Smooth muscle cell (in vitro differentiated cells): ENCODE results near the gene OR6N1. TPM values are rescaled to one million over a fixed set of nuclear protein-coding genes. Genes with fewer than 3 reads are reported as not detected.

Experiments used
- DNase-seq: peaks from one replicate; lab custom pipeline; 2025; ENCODE audit not compliant: unreplicated experiment; lab: John Stamatoyannopoulos, UW
- H2AFZ ChIP-seq: fragments of 200-600 bp; sonication (generic); 2 replicates; pipeline ENCODE4 v1.6.0; 2016; ENCODE audit warnings: antibody characterized with exemption, low read depth, mild to moderate bottlenecking
- H3F3A ChIP-seq: fragments of 200-600 bp; sonication (generic); 2 replicates; pipeline ENCODE4 v1.6.0; 2017; ENCODE audit warnings: antibody characterized with exemption, low read depth
- H3K27ac ChIP-seq: fragments of 200-600 bp; sonication (generic); 2 replicates; pipeline ENCODE4 v1.5.1; 2016; ENCODE audit warnings: low read depth, mild to moderate bottlenecking
- H3K27me3 ChIP-seq: fragments of 200-600 bp; sonication (generic); 2 replicates; pipeline ENCODE4 v1.6.1; 2016; ENCODE audit warnings: low read depth, mild to moderate bottlenecking
- H3K36me3 ChIP-seq: fragments of 200-600 bp; sonication (generic); 2 replicates; pipeline ENCODE4 v1.5.1; 2016; ENCODE audit warnings: low read depth
- H3K4me1 ChIP-seq: fragments of 200-600 bp; sonication (generic); 2 replicates; pipeline ENCODE4 v1.5.1; 2016; ENCODE audit warnings: low read depth
- H3K4me2 ChIP-seq: fragments of 200-600 bp; sonication (generic); 2 replicates; pipeline ENCODE4 v1.6.0; 2016; ENCODE audit warnings: mild to moderate bottlenecking
- H3K4me3 ChIP-seq: fragments of 200-600 bp; sonication (generic); 2 replicates; pipeline ENCODE4 v1.5.1; 2016; ENCODE audit warnings: mild to moderate bottlenecking
- H3K79me2 ChIP-seq: fragments of 200-600 bp; sonication (generic); 2 replicates; pipeline ENCODE4 v1.6.0; 2016; ENCODE audit warnings: low read depth, mild to moderate bottlenecking
- H3K9ac ChIP-seq: fragments of 200-600 bp; sonication (generic); 2 replicates; pipeline ENCODE4 v1.6.0; 2016; ENCODE audit warnings: low read depth
- H3K9me3 ChIP-seq: fragments of 200-600 bp; sonication (generic); replicated peaks from 2 replicates; pipeline ENCODE4 v1.5.1; 2016; ENCODE audit warnings: low read depth
- H4K20me1 ChIP-seq: fragments of 200-600 bp; sonication (generic); 2 replicates; pipeline ENCODE4 v1.6.0; 2016; ENCODE audit warnings: low read depth
- WGBS: methylation state at CpG from one replicate; pipeline ENCODE4 v1.1.7; 2016; ENCODE audit warnings: low lambda C conversion rate; 5-methylcytosine and 5-hydroxymethylcytosine counted together
- polyA plus RNA-seq: library from polyadenylated mRNA; unstranded; fragments of >200 nt; fragmentation: Nextera tagmentation; extraction: Ambion mirVana; gene quantifications from 2 replicates; pipeline ENCODE4 v1.2.1, GENCODE V29; 2016
- total RNA-seq: library from RNA; depleted of rRNA; stranded (reverse); fragments of >200 nt; gene quantifications from 2 replicates; pipeline ENCODE4 v1.2.3, GENCODE V29; 2014
- TF ChIP-seq, protein P1 (sequence below): fragments of 200-600 bp; sonication (generic); IDR thresholded peaks from 2 replicates; pipeline ENCODE4 v1.5.1; 2017; ENCODE audit warnings: borderline replicate concordance, mild to moderate bottlenecking, antibody characterized with exemption; ENCODE audit not compliant: insufficient read depth, poor library complexity, severe bottlenecking

Gene OR6N1
- total and polyA plus RNA-seq, 2 experiments from 2014 or later, result not detected

DNA sequence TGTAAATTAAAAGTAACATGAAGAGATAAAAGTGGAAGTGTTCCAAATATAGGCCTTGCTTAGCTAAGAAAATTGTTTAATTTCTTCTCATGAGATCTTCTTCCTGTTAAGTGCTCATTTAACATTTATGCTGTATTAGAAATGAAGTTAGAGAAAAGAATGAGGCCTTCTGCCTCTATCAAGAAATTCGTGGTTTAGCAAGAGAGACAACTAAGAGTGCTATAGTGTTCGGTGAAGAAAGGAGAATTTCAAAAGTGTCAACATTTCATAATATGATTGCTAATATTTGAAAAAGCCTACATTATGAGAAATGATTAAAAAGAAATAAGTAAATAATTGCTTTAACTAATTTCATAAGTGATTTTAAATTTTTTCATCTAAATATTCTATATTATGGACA lies 40.3 kb upstream of the OR6N1 start:
- Histone ChIP-seq H3K4me3 (no peak overlapping the region), H2AFZ (no peak overlapping the region), H3F3A (no peaks in the 10 kb centered on the region), H4K20me1 (no peaks in the 10 kb centered on the region), H3K27ac (no peak overlapping the region), H3K36me3 (no peaks in the 10 kb centered on the region), H3K27me3 (no peaks in the 10 kb centered on the region), H3K4me1 (no peaks in the 10 kb centered on the region), H3K9me3 (no peaks in the 10 kb centered on the region), H3K4me2 (no peak overlapping the region), H3K9ac (no peak overlapping the region), H3K79me2 (no peaks in the 10 kb centered on the region)
- WGBS, result 89% methylated on average over 2 of the region's 2 CpGs
- TF ChIP-seq, protein P1, sequence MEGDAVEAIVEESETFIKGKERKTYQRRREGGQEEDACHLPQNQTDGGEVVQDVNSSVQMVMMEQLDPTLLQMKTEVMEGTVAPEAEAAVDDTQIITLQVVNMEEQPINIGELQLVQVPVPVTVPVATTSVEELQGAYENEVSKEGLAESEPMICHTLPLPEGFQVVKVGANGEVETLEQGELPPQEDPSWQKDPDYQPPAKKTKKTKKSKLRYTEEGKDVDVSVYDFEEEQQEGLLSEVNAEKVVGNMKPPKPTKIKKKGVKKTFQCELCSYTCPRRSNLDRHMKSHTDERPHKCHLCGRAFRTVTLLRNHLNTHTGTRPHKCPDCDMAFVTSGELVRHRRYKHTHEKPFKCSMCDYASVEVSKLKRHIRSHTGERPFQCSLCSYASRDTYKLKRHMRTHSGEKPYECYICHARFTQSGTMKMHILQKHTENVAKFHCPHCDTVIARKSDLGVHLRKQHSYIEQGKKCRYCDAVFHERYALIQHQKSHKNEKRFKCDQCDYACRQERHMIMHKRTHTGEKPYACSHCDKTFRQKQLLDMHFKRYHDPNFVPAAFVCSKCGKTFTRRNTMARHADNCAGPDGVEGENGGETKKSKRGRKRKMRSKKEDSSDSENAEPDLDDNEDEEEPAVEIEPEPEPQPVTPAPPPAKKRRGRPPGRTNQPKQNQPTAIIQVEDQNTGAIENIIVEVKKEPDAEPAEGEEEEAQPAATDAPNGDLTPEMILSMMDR, result no peak
- DNase-seq, result no peak

DNA sequence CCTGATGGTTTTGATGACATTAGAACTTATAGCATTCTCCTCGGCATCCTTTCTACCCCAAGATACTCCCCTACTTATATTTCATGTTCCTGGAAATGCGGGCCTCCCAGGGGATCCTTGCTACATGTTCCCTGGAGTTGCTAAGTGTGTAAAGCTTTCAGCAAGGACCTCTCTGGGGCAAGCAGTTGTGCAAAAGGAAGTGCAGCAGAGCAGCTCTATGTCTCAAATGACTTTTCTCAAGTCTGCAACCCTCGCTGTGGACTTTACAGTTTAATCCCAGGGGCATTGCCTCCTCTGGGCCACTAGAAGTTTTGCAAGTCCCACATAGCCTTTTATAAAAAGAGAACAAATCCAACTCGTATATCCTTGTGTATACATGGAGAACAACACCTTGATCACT lies 38.3 kb upstream of the OR6N1 start:
- Histone ChIP-seq H3K4me2 (no peak overlapping the region), H3F3A (no peaks in the 10 kb centered on the region), H4K20me1 (no peaks in the 10 kb centered on the region), H3K27ac (no peak overlapping the region), H3K4me3 (no peak overlapping the region), H3K27me3 (no peaks in the 10 kb centered on the region), H2AFZ (no peak overlapping the region), H3K9ac (no peak overlapping the region), H3K9me3 (no peaks in the 10 kb centered on the region), H3K4me1 (no peaks in the 10 kb centered on the region), H3K79me2 (no peaks in the 10 kb centered on the region), H3K36me3 (no peaks in the 10 kb centered on the region)
- TF ChIP-seq, protein P1, result no peak
- DNase-seq, result no peak
- 74% methylated on average over 4 of the region's 4 CpGs for WGBS

DNA sequence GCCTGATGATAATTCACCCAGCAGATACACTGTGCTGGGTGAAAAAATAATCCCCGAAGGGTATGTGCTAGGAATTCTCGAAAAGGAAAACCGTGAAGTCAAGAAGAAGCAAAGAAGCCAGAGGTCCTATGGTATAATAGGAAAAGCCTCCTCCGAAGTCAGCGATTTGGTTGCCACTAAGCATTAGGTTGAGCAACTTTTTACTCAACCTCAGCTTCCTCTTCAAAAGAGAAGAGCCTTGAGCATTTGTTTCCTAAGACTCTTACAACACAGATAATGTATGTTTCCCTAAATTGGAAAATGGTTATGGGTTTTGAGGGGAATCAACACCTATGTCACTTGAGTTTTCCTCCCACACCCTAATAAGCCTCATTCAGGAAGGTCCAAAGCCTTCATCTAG lies 37.9 kb upstream of the OR6N1 start:
- 98% methylated on average over 5 of the region's 5 CpGs for WGBS
- Histone ChIP-seq H3K27ac (no peak overlapping the region), H3K4me2 (no peak overlapping the region), H3K36me3 (no peaks in the 10 kb centered on the region), H3K79me2 (no peaks in the 10 kb centered on the region), H3K4me1 (no peaks in the 10 kb centered on the region), H3K27me3 (no peaks in the 10 kb centered on the region), H3K4me3 (no peak overlapping the region), H3K9ac (no peak overlapping the region), H3K9me3 (no peaks in the 10 kb centered on the region), H2AFZ (no peak overlapping the region), H4K20me1 (no peaks in the 10 kb centered on the region), H3F3A (no peaks in the 10 kb centered on the region)
- TF ChIP-seq, protein P1, result no peak
- DNase-seq, result no peak

DNA sequence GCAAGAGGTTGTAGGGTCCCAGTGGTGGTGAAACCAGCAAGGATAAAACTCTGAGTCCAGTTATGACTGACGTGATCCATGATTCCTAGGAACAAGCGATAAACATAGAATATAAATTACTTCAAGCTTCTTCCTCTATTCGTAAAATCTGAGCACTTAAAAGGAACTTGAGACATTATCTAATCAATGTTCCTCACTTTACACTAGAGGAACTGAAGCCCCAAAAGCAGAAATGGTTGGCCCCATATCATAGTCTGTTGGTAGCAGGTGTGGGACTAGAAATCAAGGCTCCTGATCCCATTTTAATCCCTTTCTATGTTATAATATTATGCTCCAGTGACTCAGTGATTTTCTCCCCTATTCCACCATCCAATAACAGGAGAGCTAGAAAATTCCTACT lies 37.3 kb upstream of the OR6N1 start:
- no peak overlapping the region for H2AFZ ChIP-seq
- TF ChIP-seq, protein P1, result no peak
- no peaks in the 10 kb centered on the region for H4K20me1 ChIP-seq
- H3K4me2 ChIP-seq, result no peak overlapping the region
- H3K4me3 ChIP-seq, result no peak overlapping the region
- WGBS, result 90% methylated on average over 3 of the region's 3 CpGs
- no peaks in the 10 kb centered on the region for H3K9me3 ChIP-seq
- H3K9ac ChIP-seq, result no peak overlapping the region
- no peaks in the 10 kb centered on the region for H3K79me2 ChIP-seq
- H3K27me3 ChIP-seq, result no peaks in the 10 kb centered on the region
- H3K27ac ChIP-seq, result no peak overlapping the region
- no peaks in the 10 kb centered on the region for H3F3A ChIP-seq
- DNase-seq, result no peak
- H3K4me1 ChIP-seq, result no peaks in the 10 kb centered on the region
- no peaks in the 10 kb centered on the region for H3K36me3 ChIP-seq
